HEK293 (cell line): ENCODE results near the gene HDAC11.

Source experiments
- CTCF ChIA-PET: fragments of 350-600 bp; formaldehyde crosslinking; extraction: SDS; loops from one replicate; lab custom pipeline; 2021; ENCODE audit warnings: antibody characterized with exemption; lab: Yijun Ruan, JAX
- POLR2A ChIA-PET: fragments of 300-600 bp; formaldehyde crosslinking; extraction: SDS; loops from one replicate; lab custom pipeline; 2020; ENCODE audit warnings: antibody characterized with exemption, inconsistent platforms; lab: Yijun Ruan, JAX
- H3K27ac ChIP-seq: fragments of 200-500 bp; sonication (Bioruptor generic); 2 replicates; pipeline ENCODE4 v1.5.1; 2014; ENCODE audit warnings: low read depth, low read length, control low read depth, inconsistent platforms; ENCODE audit errors: extremely low read depth
- H3K36me3 ChIP-seq, 2 experiments: fragments of 200-500 bp in 1 of 2; sonication (Bioruptor generic) in 1 of 2; 1 replicate in 1 of 2; 2 replicates in 1 of 2; pipeline ENCODE4 v1.5.1; 2014 to 2017; ENCODE audit warnings: inconsistent platforms in 2 of 2, low read length in 2 of 2; ENCODE audit not compliant: control insufficient read depth in 2 of 2, insufficient read depth in 1 of 2
- H3K4me1 ChIP-seq: fragments of 200-500 bp; sonication (Bioruptor generic); 2 replicates; pipeline ENCODE4 v1.5.1; 2014; ENCODE audit warnings: mild to moderate bottlenecking, low read length, inconsistent platforms; ENCODE audit not compliant: control insufficient read depth, insufficient read depth
- H3K4me3 ChIP-seq: 2 replicates; pipeline ENCODE4 v1.5.1; 2011; ENCODE audit warnings: low read depth, mild to moderate bottlenecking, control low read depth, low read length, moderate library complexity
- H3K9me3 ChIP-seq: fragments of 200-500 bp; sonication (Bioruptor generic); 2 replicates; pipeline ENCODE4 v1.5.1; 2014; ENCODE audit warnings: low read depth, low read length, inconsistent platforms; ENCODE audit not compliant: control insufficient read depth, insufficient read depth
- BCL11A ChIP-seq: fragments of 450-650 bp; formaldehyde crosslinking; IDR thresholded peaks from 2 replicates; pipeline ENCODE4 v1.5.1; 2016; ENCODE audit warnings: low read depth, missing biosample characterization, missing genetic modification characterization
- GLIS1 ChIP-seq: fragments of 450-650 bp; formaldehyde crosslinking; IDR thresholded peaks from 2 replicates; pipeline ENCODE4 v1.5.1; 2016; ENCODE audit warnings: missing biosample characterization, missing genetic modification characterization
- GLIS2 ChIP-seq: fragments of 450-650 bp; formaldehyde crosslinking; IDR thresholded peaks from 2 replicates; pipeline ENCODE4 v1.5.1; 2016; ENCODE audit warnings: missing biosample characterization, missing genetic modification characterization
- KLF1 ChIP-seq: fragments of 450-650 bp; formaldehyde crosslinking; IDR thresholded peaks from 2 replicates; pipeline ENCODE4 v1.5.1; 2016; ENCODE audit warnings: missing biosample characterization, missing genetic modification characterization
- SP2 ChIP-seq: fragments of 450-650 bp; formaldehyde crosslinking; IDR thresholded peaks from 2 replicates; pipeline ENCODE4 v1.5.1; 2016; ENCODE audit warnings: missing biosample characterization, missing genetic modification characterization
- TRIM28 ChIP-seq: IDR thresholded peaks from 2 replicates; pipeline ENCODE4 v1.6.1; 2011; ENCODE audit warnings: low read length, control low read depth, borderline replicate concordance
- ZBTB17 ChIP-seq: fragments of 450-650 bp; formaldehyde crosslinking; IDR thresholded peaks from 2 replicates; pipeline ENCODE4 v1.5.1; 2016; ENCODE audit warnings: missing biosample characterization, missing genetic modification characterization
- ZBTB21 ChIP-seq: fragments of 450-650 bp; formaldehyde crosslinking; IDR thresholded peaks from 2 replicates; pipeline ENCODE4 v1.5.1; 2017; ENCODE audit warnings: missing biosample characterization, missing genetic modification characterization
- ZBTB48 ChIP-seq: fragments of 450-650 bp; formaldehyde crosslinking; IDR thresholded peaks from 2 replicates; pipeline ENCODE4 v1.5.1; 2016; ENCODE audit warnings: missing biosample characterization, missing genetic modification characterization
- ZFHX2 ChIP-seq: fragments of 450-650 bp; formaldehyde crosslinking; conservative IDR thresholded peaks from 2 replicates; pipeline ENCODE4 v1.5.1; 2016; ENCODE audit warnings: missing biosample characterization, missing genetic modification characterization
- ZIC2 ChIP-seq: fragments of 450-650 bp; formaldehyde crosslinking; IDR thresholded peaks from 2 replicates; pipeline ENCODE4 v1.5.1; 2016; ENCODE audit warnings: missing biosample characterization, missing genetic modification characterization
- ZNF184 ChIP-seq: fragments of 450-650 bp; IDR thresholded peaks from 2 replicates; pipeline ENCODE4 v1.5.1; 2018; ENCODE audit warnings: missing biosample characterization, mild to moderate bottlenecking, missing genetic modification characterization
- ZNF335 ChIP-seq: fragments of 450-650 bp; formaldehyde crosslinking; conservative IDR thresholded peaks from 2 replicates; pipeline ENCODE4 v1.5.1; 2016; ENCODE audit warnings: missing biosample characterization, missing genetic modification characterization
- ZNF341 ChIP-seq: fragments of 450-650 bp; formaldehyde crosslinking; IDR thresholded peaks from 2 replicates; pipeline ENCODE4; 2016; ENCODE audit warnings: low read depth, missing biosample characterization, missing genetic modification characterization
- ZNF501 ChIP-seq: fragments of 450-650 bp; formaldehyde crosslinking; IDR thresholded peaks from 2 replicates; pipeline ENCODE4 v1.5.1; 2016; ENCODE audit warnings: missing biosample characterization, missing genetic modification characterization
- TF ChIP-seq, protein P1 (sequence below): fragments of 450-650 bp; formaldehyde crosslinking; optimal IDR thresholded peaks from 2 replicates; pipeline ENCODE3; 2016; ENCODE audit warnings: missing biosample characterization, mild to moderate bottlenecking, missing genetic modification characterization
- TF ChIP-seq, protein P2 (sequence below): fragments of 450-650 bp; formaldehyde crosslinking; IDR thresholded peaks from 2 replicates; pipeline ENCODE4 v1.5.1; 2016; ENCODE audit warnings: missing biosample characterization, missing genetic modification characterization
- TF ChIP-seq, protein P3 (sequence below): fragments of 450-650 bp; formaldehyde crosslinking; IDR thresholded peaks from 2 replicates; pipeline ENCODE4 v1.5.1; 2017; ENCODE audit warnings: missing biosample characterization, missing genetic modification characterization
- TF ChIP-seq, protein P4 (sequence below): fragments of 450-650 bp; formaldehyde crosslinking; IDR thresholded peaks from 2 replicates; pipeline ENCODE4 v1.5.1; 2016; ENCODE audit warnings: missing biosample characterization, missing genetic modification characterization
- TF ChIP-seq, protein P5 (sequence below): fragments of 450-650 bp; formaldehyde crosslinking; IDR thresholded peaks from 2 replicates; pipeline ENCODE4 v1.5.1; 2016; ENCODE audit warnings: missing biosample characterization, missing genetic modification characterization, low read depth

HDAC11 gene

DNA sequence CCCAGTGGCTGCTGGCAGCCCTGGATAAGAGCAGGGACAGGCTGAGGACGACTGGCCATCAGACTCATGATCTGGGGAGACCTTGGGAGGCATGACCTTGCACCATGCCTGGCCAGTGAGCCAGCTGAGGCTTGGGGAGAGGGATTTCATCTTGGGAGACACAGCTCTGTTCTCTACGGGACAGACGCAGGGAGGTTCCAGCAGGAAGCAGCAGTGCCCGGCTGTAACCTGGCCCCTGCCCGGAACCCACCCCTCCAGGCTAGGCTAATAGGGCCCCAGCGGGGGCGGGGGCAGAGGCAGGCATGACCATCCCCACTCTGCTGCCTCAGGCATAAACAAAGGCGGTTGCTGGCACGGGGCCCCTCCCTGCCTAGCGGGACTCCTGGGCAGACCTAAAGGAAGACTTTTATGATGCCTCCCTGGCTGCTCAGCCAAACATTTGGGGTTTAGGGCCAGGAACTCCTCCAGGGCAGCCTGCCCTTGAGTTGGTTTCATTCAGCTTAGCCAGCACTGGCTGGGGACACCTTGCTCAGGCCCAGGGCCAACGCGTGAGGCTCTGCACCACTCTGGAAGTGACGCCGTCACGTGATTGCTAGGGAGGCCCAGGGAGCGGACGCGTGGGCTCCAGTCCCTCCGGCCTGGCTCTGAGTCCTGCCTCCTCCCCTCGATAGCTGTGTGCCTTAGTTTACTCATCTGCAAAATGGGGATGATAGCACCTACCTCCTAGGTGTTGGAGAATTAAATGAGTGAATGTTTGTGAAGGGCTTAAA lies 27.6 kb downstream of the HDAC11 start:
- no peak for TF ChIP-seq ZNF501 (tag by site-specific recombination)
- TF ChIP-seq GLIS2 = peak; percentile 43
- peak; percentile 89 for TF ChIP-seq ZIC2 (tag by site-specific recombination)
- 0 out of 2 replicates have a peak, but pooled peaks have one; percentile 11 for TF ChIP-seq ZBTB48 (tag by site-specific recombination)
- 0 out of 2 replicates have a peak, but pooled peaks have one; percentile 2 for TF ChIP-seq ZBTB17 (tag by site-specific recombination)
- TF ChIP-seq, protein P1, sequence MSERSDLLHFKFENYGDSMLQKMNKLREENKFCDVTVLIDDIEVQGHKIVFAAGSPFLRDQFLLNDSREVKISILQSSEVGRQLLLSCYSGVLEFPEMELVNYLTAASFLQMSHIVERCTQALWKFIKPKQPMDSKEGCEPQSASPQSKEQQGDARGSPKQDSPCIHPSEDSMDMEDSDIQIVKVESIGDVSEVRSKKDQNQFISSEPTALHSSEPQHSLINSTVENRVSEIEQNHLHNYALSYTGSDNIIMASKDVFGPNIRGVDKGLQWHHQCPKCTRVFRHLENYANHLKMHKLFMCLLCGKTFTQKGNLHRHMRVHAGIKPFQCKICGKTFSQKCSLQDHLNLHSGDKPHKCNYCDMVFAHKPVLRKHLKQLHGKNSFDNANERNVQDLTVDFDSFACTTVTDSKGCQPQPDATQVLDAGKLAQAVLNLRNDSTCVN (tag by site-specific recombination) = no peak
- TF ChIP-seq ZBTB21 (tag by site-specific recombination) = no peak
- peak; percentile 61; the same call in 1 of the 2 replicates for TF ChIP-seq ZFHX2 (tag by site-specific recombination)
- TF ChIP-seq ZNF335 (tag by site-specific recombination) = peak; percentile 33; the same call in 1 of the 2 replicates
- TF ChIP-seq, protein P2, sequence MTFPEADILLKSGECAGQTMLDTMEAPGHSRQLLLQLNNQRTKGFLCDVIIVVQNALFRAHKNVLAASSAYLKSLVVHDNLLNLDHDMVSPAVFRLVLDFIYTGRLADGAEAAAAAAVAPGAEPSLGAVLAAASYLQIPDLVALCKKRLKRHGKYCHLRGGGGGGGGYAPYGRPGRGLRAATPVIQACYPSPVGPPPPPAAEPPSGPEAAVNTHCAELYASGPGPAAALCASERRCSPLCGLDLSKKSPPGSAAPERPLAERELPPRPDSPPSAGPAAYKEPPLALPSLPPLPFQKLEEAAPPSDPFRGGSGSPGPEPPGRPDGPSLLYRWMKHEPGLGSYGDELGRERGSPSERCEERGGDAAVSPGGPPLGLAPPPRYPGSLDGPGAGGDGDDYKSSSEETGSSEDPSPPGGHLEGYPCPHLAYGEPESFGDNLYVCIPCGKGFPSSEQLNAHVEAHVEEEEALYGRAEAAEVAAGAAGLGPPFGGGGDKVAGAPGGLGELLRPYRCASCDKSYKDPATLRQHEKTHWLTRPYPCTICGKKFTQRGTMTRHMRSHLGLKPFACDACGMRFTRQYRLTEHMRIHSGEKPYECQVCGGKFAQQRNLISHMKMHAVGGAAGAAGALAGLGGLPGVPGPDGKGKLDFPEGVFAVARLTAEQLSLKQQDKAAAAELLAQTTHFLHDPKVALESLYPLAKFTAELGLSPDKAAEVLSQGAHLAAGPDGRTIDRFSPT (tag by site-specific recombination) = no peak
- peak; percentile 51; the same call in 1 of the 2 replicates for TF ChIP-seq KLF1 (tag by site-specific recombination)
- TF ChIP-seq ZNF184 = no peak
- no peak for TF ChIP-seq TRIM28
- no peak for TF ChIP-seq BCL11A (tag by site-specific recombination)
- TF ChIP-seq, protein P3, sequence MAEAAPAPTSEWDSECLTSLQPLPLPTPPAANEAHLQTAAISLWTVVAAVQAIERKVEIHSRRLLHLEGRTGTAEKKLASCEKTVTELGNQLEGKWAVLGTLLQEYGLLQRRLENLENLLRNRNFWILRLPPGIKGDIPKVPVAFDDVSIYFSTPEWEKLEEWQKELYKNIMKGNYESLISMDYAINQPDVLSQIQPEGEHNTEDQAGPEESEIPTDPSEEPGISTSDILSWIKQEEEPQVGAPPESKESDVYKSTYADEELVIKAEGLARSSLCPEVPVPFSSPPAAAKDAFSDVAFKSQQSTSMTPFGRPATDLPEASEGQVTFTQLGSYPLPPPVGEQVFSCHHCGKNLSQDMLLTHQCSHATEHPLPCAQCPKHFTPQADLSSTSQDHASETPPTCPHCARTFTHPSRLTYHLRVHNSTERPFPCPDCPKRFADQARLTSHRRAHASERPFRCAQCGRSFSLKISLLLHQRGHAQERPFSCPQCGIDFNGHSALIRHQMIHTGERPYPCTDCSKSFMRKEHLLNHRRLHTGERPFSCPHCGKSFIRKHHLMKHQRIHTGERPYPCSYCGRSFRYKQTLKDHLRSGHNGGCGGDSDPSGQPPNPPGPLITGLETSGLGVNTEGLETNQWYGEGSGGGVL (tag by site-specific recombination) = peak; percentile 43; the same call in 1 of the 2 replicates
- TF ChIP-seq, protein P4, sequence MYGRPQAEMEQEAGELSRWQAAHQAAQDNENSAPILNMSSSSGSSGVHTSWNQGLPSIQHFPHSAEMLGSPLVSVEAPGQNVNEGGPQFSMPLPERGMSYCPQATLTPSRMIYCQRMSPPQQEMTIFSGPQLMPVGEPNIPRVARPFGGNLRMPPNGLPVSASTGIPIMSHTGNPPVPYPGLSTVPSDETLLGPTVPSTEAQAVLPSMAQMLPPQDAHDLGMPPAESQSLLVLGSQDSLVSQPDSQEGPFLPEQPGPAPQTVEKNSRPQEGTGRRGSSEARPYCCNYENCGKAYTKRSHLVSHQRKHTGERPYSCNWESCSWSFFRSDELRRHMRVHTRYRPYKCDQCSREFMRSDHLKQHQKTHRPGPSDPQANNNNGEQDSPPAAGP (tag by site-specific recombination) = 0 out of 2 replicates have a peak, but pooled peaks have one; percentile 48
- peak; percentile 71 for TF ChIP-seq ZNF341 (tag by site-specific recombination)
- TF ChIP-seq GLIS1 (tag by site-specific recombination) = peak; percentile 55
- TF ChIP-seq SP2 (tag by site-specific recombination) = peak; percentile 25; the same call in 1 of the 2 replicates
- TF ChIP-seq, protein P5, sequence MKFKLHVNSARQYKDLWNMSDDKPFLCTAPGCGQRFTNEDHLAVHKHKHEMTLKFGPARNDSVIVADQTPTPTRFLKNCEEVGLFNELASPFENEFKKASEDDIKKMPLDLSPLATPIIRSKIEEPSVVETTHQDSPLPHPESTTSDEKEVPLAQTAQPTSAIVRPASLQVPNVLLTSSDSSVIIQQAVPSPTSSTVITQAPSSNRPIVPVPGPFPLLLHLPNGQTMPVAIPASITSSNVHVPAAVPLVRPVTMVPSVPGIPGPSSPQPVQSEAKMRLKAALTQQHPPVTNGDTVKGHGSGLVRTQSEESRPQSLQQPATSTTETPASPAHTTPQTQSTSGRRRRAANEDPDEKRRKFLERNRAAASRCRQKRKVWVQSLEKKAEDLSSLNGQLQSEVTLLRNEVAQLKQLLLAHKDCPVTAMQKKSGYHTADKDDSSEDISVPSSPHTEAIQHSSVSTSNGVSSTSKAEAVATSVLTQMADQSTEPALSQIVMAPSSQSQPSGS (tag by site-specific recombination) = no peak
- no peak overlapping the region for H3K4me3 ChIP-seq
- ChIA-PET CTCF (interaction anchor here (0.6 to 3.4 kb wide), 3 partner anchors 13 to 141 kb away, joined by 3 to 20 read pairs (median 4); no protein-coding TSS in a partner anchor), POLR2A (interaction anchor here (0.5 kb wide), 1 partner anchor 133 kb away, joined by 3 read pairs; no protein-coding TSS in a partner anchor)
- no peaks in the 10 kb centered on the region for H3K36me3 ChIP-seq
- no peak overlapping the region; the same call in 1 of the 2 replicates for H3K27ac ChIP-seq
- H3K4me1 ChIP-seq = peaks cover 6% of the 10 kb centered on the region; the same call in 1 of the 2 replicates
- no peaks in the 10 kb centered on the region for H3K9me3 ChIP-seq
